Right renal cortex interstitium (tissue), 3 donors: ENCODE data around the gene KRTAP19-2. TPM values are rescaled to one million over a fixed set of nuclear protein-coding genes. Genes with fewer than 3 reads are reported as not detected.
"Not testable (repeated sequence)": the region's sequence is repeated elsewhere in the genome, so short reads cannot be mapped to it uniquely, and the experiment has no call there.

Experiments used
- DNase-seq, 3 donors: peaks; one replicate each; pipeline ENCODE4 v3.0.0-alpha.2; 2013; ENCODE audit warnings: low read depth in 3 of 3, low spot score in 2 of 3
- polyA plus RNA-seq, 3 donors: library from polyadenylated mRNA; unstranded; fragments of 120-200 nt; gene quantifications; one replicate each; pipeline ENCODE4 v1.2.1, GENCODE V29; 2013; ENCODE audit not compliant: insufficient read length in 3 of 3

KRTAP19-2 gene, protein sequence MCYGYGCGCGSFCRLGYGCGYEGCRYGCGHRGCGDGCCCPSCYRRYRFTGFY
- polyA plus RNA-seq: not detected

DNA sequence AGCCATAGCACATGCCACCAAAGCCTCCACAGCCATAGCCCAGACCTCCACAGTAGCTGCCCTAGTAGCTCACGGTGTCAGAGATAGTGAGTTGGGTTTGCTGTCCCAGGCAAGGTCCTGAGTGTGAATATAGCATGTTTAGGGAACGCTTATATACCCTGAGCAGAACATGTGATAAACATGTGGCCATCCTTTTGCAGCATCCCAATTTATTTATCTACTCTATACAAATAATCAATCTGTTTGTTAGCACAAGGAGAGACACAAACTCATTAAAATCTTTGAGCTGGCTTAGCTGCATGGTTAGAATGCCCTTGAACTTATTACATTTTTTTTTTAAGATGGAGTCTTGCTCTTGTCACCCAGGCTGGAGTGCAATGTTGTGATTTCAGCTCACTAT lies at the start of gene KRTAP19-2:
Gene KRTAP19-2, minus strand, starts transcription at position 101 of the 400 bp plus-strand sequence. Its CDS starts 88 bp downstream, at position 13.
- DNase-seq: no peak

DNA sequence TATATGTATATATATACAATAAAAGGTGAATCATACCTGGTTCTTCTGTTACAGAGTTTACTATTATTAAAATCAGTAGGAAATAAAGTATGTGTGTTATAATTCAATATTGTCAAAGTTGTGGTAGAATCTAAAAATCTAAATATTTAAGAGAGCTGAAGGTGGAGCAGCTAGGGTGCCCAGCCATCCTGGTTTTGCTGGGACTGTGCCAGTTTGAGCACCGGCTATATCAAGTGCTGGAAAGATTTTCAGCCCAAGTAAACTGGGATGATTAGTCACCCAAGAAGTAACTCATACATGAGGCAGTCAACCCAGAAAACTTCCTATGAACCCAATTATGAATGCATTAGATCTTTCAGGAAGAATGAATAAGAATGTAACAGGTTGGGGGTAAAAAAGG lies 31.6 kb upstream of the KRTAP19-2 start:
- no peak for DNase-seq

DNA sequence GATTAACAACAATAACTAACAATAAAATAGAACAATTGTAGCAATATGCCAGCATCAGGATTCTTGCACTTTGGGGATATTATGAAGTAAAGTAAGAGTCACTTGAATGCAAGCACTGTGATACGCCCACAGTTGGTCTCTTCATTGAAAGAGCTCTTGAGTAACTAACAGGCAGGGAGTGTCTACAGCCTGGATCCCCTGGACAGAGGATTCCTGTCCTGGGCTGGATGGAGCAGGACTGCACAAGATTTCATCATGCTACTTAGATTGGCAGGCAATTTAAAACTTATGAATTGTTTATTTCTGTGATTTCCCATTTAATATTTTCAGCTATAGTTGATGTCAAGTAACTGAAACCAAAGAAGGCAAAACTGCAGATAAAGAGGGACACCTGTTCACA lies 28.4 kb upstream of the KRTAP19-2 start:
- no peak for DNase-seq

DNA sequence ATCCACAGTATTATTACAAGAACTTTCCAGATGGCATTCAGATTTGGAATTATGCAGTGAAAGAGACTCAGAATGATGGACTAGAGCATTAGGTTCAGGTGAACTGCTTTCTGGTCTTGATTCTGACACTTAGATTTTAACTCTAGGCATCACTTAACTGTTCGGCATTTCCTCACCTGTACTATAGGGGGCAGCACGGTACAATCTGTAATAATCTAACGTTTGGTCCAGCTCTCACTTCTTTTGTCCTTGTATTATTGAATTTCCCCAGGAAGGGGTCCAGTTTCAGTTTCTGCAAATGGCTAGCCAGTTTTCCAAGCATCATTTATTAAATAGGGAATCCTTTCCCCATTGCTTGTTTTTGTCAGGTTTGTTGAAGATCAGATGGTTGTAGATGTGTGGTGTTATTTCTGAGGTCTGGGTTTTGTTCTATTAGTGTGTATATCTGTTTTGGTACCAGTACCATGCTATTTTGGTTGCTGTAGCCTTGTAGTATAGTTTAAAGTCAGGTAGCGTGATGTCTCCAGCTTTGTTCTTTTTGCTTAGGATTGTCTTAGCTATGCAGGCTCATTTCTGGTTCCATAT lies 18.5 kb upstream of the KRTAP19-2 start:
- not testable (repeated sequence) for DNase-seq

DNA sequence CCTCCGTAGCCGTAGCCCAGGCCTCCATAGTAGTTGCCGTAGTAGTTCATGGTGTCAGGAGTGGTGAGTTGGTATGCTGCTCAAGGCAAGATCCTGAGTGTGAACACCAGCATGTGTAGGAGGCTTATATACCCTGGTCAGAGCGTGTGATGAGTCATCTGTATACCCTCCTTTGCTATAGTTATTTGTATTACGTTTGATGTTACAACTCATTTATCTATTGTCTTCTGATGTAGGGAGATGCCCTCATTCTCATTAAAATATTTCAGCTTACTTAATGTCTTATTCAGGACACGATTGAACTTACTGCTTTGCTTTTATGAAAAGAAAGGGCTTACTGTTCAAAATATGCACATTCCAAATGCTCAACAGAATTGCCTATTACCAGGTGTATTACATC lies 14.8 kb upstream of the KRTAP19-2 start, which contains the start of gene KRTAP19-5:
Gene KRTAP19-5, minus strand, starts transcription at position 101 of the 400 bp plus-strand sequence. Its CDS starts 51 bp downstream, at position 50.
- no peak for DNase-seq

DNA sequence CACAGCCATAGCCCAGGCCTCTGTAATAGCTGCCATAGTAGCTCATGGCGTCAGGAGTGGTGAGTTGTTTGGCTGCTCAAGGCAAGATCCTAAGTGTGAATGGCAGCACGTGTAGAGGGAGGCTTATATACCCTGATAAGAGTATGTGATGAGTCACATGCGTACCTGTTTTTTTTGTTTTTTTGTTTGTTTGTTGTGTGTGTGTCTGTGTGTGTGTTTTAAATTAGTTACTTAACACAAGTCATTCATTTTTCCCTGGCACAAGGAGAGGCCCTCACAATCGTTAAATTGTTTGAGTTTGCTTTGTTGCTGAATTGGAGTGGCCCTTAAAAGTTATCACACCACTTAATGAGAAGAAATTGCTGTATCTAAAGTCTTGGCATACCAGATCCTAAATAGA lies 9.8 kb upstream of the KRTAP19-2 start, which contains the start of gene KRTAP19-4:
Gene KRTAP19-4, minus strand, starts transcription at position 101 of the 400 bp plus-strand sequence. Its CDS starts 55 bp downstream, at position 46.
- no peak for DNase-seq

DNA sequence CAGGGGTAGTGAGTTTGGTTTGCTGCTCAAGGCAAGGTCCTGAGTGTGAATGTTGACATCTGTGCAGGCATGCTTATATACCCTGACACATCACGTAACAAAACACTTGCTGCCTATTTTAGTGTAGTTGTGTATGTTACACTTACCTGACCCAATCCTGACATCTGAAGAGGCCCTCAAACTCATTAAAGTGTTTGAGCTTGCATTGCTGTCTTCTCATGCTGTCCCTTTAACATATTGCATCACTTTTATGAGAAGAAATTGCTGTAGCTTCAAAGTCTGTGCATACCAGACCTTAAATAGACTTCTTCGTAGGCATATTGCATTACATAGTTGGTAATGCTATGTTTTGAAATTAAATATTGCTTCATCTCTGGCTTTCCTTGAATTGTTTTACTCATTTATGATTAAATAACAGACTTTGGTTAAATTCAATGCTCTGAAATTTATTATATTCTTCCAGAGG lies 4.8 kb upstream of the KRTAP19-2 start, which contains the start of gene KRTAP19-3:
Gene KRTAP19-3, minus strand, starts transcription at position 51 of the 466 bp plus-strand sequence. CDS start 56 bp downstream, outside the sequence.
- no peak for DNase-seq

DNA sequence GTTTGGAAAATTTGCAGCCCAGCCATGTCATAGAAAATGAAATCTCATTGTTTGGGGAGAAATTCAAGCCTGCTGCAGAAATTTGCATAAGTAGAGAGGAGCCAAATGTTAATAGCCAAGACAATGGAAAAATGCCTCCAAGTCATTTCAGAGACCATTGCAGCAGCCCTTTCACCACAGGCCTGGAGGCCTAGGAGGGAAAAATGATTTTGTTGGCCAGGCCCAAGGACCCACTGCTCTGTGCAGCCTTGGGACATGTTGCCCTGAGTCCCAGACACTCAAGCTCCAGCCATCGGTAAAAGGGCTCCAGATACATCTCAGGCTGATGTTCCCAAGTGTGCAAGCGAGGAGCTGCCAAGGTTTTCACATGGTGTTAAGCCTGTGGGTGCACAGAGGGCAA lies 1.1 kb downstream of the KRTAP19-2 start:
- DNase-seq: no peak

DNA sequence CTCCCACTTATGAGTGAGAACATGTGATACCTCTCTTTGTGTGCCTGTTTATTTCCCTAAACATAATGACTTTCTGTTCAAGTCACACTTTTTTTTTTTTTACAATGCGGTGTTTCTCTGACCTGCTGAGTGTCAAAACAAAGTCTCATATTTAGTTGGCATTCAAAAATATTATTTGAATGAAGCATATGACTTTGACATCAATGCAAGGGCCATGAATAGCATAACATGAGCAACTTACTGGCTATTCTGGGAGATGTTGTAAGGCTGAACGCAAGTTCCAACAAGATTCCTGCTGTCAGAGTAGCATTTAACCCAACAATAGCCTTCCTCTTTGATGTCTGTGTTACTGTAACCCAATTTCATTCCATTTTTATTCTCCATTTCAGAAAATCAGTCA lies 5.1 kb downstream of the KRTAP19-2 start:
- no peak for DNase-seq

DNA sequence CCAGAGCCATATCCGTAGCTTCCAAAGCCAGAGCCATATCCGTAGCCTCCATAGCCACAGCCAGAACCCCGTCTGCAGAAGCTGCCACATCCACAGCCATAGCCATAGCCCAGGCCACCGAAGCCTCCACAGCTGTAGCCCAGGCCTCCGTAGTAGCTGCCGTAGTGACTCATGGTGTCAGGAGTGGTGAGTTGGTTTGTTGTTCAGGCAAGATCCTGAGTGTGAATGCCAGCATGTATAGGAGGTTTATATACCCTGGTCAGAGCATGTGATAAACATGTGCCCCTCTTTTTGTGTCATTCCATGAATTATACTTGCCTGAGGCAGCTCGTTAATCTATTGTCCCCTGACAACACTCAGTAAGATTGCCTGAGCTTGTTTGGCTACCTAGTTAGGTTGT lies 7.1 kb downstream of the KRTAP19-2 start, which contains the start of gene KRTAP19-1:
Gene KRTAP19-1, minus strand, starts transcription at position 223 of the 400 bp plus-strand sequence. Its CDS starts 50 bp downstream, at position 173.
- no peak for DNase-seq

DNA sequence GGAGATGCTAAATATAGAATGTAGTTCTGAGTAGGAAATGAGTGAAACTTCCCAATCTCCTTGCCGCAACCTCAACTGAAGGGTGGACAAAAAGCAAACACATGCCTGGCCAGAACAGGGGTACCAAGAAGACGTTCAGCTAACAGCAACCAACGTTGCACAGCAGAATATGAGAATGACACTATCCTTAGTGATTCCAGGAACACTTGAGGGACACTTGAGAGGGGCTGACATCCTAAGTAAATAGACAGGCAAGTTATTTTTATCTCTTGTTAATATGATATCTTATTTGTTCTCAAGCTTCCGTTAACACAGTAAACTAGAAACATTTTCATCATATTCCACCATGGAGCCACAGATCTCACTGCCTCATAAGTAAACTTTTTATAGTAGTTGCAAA lies 8.0 kb downstream of the KRTAP19-2 start:
- no peak for DNase-seq

DNA sequence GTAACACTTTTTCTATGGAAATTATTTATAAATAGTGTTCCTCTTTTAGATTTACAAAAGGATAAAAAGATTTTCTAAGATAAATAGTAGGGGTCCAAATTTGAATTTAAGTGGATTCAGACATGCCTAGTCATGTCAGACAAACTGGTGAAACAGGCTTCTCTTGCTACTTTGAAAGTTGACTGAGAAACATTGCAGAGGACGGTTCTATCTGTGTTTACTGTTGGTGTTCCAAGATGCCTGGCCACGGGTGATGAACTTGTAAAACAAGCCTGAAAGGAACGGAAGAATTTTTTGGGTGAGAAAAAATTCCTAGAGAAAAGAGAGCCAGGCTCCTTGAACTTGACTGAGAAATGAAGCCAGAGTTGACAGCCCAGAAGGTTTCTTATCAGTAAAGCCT lies 9.2 kb downstream of the KRTAP19-2 start:
- no peak for DNase-seq

DNA sequence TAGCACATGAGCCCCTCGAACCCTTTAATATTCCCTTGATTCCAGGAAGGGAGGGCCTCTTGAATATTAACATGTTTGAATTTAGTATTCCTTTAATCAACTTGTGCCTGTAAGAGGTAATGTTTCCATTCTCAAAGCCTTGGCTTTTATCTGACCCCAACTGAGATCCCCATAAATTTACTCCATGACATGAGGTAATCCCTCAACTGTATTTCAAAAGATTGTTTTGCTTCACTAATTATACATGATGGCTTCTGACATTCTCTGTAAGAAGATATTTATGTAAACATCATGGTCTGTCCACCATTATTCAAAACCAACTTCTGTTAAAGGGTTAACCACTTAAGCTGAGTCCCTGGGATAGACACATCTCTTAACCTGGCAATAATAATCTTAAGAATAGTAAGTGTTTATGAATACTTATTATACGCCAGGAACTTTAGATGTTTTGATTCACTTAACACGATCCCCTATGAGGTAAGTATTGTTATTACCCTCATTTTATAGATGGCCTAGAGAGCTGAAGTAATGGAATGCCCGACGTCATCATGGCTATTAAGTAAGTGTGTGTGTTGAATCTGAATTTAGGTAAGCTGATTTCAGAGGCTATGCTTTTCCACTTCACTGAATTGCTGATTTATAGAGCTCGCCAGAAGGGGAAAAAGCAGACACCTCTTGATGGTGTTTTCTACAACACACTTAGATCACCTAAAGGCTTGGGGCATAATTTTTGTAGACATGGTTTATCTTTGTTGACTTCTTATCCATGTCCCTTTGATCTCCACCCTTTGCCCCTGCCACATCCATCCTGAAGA lies 18.1 kb downstream of the KRTAP19-2 start:
- no peak for DNase-seq

DNA sequence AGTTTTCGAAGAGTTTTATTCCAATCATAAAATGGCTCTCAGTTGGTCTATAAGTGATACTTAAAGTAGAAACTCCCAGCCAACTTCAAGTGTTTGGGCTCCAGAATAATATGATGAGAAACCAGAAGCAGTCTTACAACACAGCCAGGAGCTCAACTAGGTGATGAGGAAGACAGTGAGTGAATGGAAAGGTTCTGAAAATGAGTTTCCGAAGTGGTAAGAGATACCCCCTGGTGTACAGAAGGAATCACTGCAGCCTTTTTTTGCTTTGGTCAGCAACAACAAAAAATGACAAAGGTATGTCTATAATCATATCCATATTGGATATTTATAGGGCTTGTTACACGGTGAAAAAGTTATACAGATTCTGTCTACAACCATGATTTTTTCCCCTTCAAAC lies 23.5 kb downstream of the KRTAP19-2 start:
- no peak for DNase-seq

DNA sequence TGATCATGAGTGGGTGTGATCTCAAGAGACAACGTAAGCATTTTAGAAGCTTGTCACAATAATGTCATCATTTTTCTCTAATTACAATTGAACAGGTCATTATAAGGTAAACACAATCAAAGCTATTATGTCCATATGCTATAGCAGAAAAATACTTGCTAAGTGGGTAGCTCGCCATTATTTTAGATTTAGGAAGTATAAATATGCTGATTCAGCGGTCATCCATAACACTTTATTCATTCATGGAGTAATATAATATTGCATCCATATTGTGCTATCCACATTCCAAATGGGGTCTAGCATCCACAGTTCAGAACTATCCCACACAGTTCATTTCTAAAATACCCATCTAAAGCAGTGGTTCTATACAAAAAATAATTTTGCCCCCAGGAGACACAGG lies 38.7 kb downstream of the KRTAP19-2 start:
- no peak for DNase-seq

DNA sequence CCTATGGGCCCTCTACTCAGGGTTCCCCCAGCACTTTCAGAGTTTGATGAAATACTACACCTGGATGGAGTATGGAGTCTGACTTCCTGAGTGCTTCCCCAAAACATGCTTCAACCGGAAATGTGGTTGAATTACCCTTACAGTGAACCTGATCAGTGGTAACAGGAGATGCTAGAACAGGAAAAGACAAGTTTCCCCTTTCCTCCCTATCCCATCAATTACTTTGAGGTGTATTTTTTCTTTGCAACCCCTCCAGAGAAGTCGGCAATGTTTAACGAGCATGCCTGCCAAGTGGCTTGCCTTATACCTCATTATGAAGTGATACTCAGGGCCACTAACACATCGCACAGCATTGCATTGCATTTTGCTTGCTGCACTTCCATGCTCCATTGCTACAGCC lies 40.2 kb downstream of the KRTAP19-2 start:
- DNase-seq: no peak

DNA sequence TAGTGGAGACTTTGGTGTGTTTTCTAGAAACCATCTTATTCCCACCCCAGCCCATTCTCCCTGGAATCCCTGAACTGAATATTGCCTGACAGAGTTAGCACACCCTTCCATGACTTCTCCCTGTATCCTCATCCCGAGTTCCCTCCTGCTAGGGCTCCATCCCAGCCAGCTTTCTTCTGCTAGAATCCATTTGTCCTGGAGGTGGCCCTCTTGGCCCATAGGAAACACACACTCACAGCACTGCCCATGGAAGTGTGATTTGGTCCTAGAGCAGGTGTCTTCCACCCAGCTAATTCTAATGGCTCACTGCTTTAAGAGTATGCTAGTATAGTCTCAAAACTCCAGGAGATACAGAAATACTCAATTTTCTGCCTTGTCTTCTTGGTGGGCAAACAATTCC lies 43.0 kb downstream of the KRTAP19-2 start:
- DNase-seq: no peak

DNA sequence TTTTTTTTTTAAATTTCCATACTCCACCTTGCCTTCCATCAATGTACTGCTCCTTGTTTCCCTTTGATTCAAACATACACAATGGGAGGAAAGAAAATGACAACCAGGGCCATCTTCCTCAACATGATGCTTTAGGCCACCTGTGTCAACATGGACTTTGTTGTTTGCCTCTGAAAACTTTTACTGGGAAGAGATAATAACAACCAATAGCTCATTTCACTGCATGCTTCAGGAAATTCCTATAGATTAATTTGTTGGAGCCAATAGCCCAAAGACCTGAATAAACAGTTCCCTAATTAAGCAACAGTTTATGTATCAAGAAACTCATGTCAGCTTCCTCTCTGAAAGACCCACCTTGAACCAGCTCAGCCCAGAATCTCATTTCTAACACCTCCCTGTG lies 44.0 kb downstream of the KRTAP19-2 start:
- no peak for DNase-seq

DNA sequence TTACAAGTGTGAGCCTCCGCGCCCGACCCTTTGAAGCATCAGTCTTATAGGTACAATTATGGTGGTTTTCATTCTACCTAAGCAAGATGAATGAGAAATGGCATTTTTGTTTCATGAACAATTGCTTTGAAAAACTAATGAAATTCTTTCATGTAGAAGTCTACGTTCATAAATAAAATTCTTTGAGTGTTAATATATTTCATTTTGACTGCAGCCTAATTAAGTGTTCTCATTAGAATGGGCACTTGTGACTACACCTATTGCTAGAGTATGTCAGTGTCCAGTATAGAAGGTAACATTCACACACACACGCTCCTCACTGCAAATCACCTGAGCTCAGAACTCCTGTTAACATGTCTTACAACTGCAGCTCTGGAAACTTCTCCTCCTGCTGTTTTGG lies 47.3 kb downstream of the KRTAP19-2 start, which contains the start of gene KRTAP15-1:
Gene KRTAP15-1, plus strand, starts transcription at position 301 of the 400 bp plus-strand sequence. Its CDS starts 53 bp downstream, at position 354.
- DNase-seq: no peak
